Measurements from ENCODE around the gene GAL3ST3. TPM values are rescaled to one million over a fixed set of nuclear protein-coding genes. Genes with fewer than 3 reads are reported as not detected.

The GAL3ST3 gene
- total and polyA plus RNA-seq, 2 of the 8 experiments (the other 6 are each of a cell fraction or from before 2014, with no cell fraction given) = 21.1 to 21.4 TPM

- Histone ChIP-seq H2BK12ac (ENCODE audit: low read depth, low read length) (no peak overlapping the region), H3K56ac (replicated peaks; ENCODE audit: insufficient read length, low read depth, low read length) (no peak overlapping the region), H3K18ac (ENCODE audit: extremely low read depth, low read length) (no peak overlapping the region), H3K79me2 (ENCODE audit: control insufficient read depth in 1 of 2, insufficient read depth in 2 of 2, low read length in 2 of 2) (no peaks in the 10 kb centered on the region; a peak in 1 of 4 replicates), H3K23me2 (ENCODE audit: low read depth, low read length) (no peaks in the 10 kb centered on the region; the same call in 1 of the 2 replicates), H3K9me3 (ENCODE audit: insufficient read depth in 2 of 2, low read depth in 1 of 2, low read length in 1 of 2) (no peaks in the 10 kb centered on the region), H2BK20ac (ENCODE audit: low read length) (no peak overlapping the region), H3K27me3 (replicated peaks in 1 of 4; ENCODE audit: control insufficient read depth in 3 of 4, extremely low read depth in 1 of 4, insufficient read depth in 3 of 4, low read length in 3 of 4) (no peaks in the 10 kb centered on the region), H3K4ac (replicated peaks; ENCODE audit: insufficient read length, low read depth, low read length) (no peak overlapping the region), H2AFZ (ENCODE audit: low read length) (no peak overlapping the region), H4K5ac (ENCODE audit: insufficient read length, low read depth, low read length) (no peak overlapping the region), H3K23ac (ENCODE audit: insufficient read length) (no peak overlapping the region), H3K36me3 (ENCODE audit: control insufficient read depth in 2 of 4, insufficient read depth in 4 of 4, low read length in 3 of 4) (no peaks in the 10 kb centered on the region), H2BK15ac (ENCODE audit: low read length) (no peak overlapping the region), H3K4me3 (ENCODE audit: extremely low read depth in 1 of 4, insufficient read depth in 2 of 4, low read depth in 3 of 4, low read length in 4 of 4) (no peak overlapping the region), H4K8ac (ENCODE audit: extremely low read depth, insufficient read depth, low read length) (no peak overlapping the region), H3K79me1 (ENCODE audit: low read depth, low read length) (peaks cover 3% of the 10 kb centered on the region), H4K20me1 (replicated peaks in 1 of 2; ENCODE audit: control insufficient read depth in 1 of 2, insufficient read depth in 2 of 2, low read length in 2 of 2) (no peaks in the 10 kb centered on the region), H3K14ac (ENCODE audit: insufficient read length) (no peak overlapping the region), H3K27ac (ENCODE audit: low read depth, low read length) (no peak overlapping the region), H2BK120ac (replicated peaks; ENCODE audit: low read depth, low read length) (no peak overlapping the region), H3K9ac (replicated peaks in 1 of 4; ENCODE audit: extremely low read depth in 1 of 4, low read depth in 3 of 4, low read length in 3 of 4) (no peak overlapping the region), H2AK5ac (ENCODE audit: low read depth, low read length) (no peak overlapping the region), H3K4me1 (replicated peaks in 1 of 4; ENCODE audit: control insufficient read depth in 3 of 4, insufficient read depth in 4 of 4, low read length in 3 of 4) (peaks cover 0 to 3% (median under 1%) of the 10 kb centered on the region in 4 experiments; a peak in 1 of 7 replicates), H4K91ac (replicated peaks; ENCODE audit: insufficient read length, low read length) (no peak overlapping the region), H2BK5ac (ENCODE audit: low read depth, low read length) (no peak overlapping the region), H3K4me2 (ENCODE audit: insufficient read depth in 1 of 2, low read depth in 2 of 2, low read length in 2 of 2) (no peak overlapping the region)
- CTCF ChIA-PET (ENCODE audit: partially characterized antibody) = interaction anchor here (0.9 to 1.9 kb wide), 4 partner anchors 15 to 51 kb away, joined by 3 to 7 read pairs (median 4); no protein-coding TSS in a partner anchor
- FAIRE-seq (no peak), DNase-seq (ENCODE audit: low read depth in 1 of 2, low spot score in 2 of 2) (no peak)
- WGBS, 2 experiments (ENCODE audit: extremely low coverage in 1 of 2, insufficient coverage in 1 of 2, insufficient read length in 1 of 2, insufficient replicate concordance in 2 of 2, low coverage in 1 of 2, low lambda C conversion rate in 2 of 2, missing lambda C conversion rate in 1 of 2) = 90% methylated on average over 3 of the region's 3 CpGs; no CpG with 5 or more reads in 1 of the 2 experiments
- POLR2A ChIA-PET (ENCODE audit: partially characterized antibody) = interaction anchor here (1.7 to 2.4 kb wide), 2 partner anchors 13 to 230 kb away, joined by 3 to 9 read pairs; partner anchors contain the start of gene PACS1
- TF ChIP-seq, protein P1, sequence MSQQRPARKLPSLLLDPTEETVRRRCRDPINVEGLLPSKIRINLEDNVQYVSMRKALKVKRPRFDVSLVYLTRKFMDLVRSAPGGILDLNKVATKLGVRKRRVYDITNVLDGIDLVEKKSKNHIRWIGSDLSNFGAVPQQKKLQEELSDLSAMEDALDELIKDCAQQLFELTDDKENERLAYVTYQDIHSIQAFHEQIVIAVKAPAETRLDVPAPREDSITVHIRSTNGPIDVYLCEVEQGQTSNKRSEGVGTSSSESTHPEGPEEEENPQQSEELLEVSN (IDR thresholded peaks at IDR 0.05) = no peak
- no peak for TF ChIP-seq JUN (IDR thresholded peaks at IDR 0.05; ENCODE audit: low read depth, low read length)
- TF ChIP-seq SIRT6 (IDR thresholded peaks at IDR 0.05; ENCODE audit: low read length) = no peak
- no peak for TF ChIP-seq RXRA (IDR thresholded peaks at IDR 0.05; ENCODE audit: insufficient read depth, low read depth, low read length)
- no peak for TF ChIP-seq CEBPB (IDR thresholded peaks at IDR 0.05; ENCODE audit: low read depth, low read length)
- TF ChIP-seq SP2 (IDR thresholded peaks at IDR 0.05; ENCODE audit: low read length) = no peak
- TF ChIP-seq SIX5 (IDR thresholded peaks at IDR 0.05; ENCODE audit: low read depth, low read length) = no peak
- TF ChIP-seq TCF12 (IDR thresholded peaks at IDR 0.05; ENCODE audit: low read depth, low read length) = no peak
- TF ChIP-seq FOSL1 (IDR thresholded peaks at IDR 0.05; ENCODE audit: insufficient read depth, low read depth, low read length) = no peak
- TF ChIP-seq SP1 (IDR thresholded peaks at IDR 0.05; ENCODE audit: low read depth, low read length) = no peak
- TF ChIP-seq KDM4A (IDR thresholded peaks at IDR 0.05; ENCODE audit: low read depth, low read length, severe bottlenecking) = no peak
- TF ChIP-seq GABPA (IDR thresholded peaks at IDR 0.05; ENCODE audit: borderline replicate concordance, insufficient read depth, low read length) = no peak
- TF ChIP-seq BACH1 (IDR thresholded peaks at IDR 0.05; ENCODE audit: low read length) = no peak
- no peak for TF ChIP-seq NANOG (IDR thresholded peaks at IDR 0.05; ENCODE audit: insufficient read depth, low read depth, low read length, poor library complexity, severe bottlenecking)
- TF ChIP-seq SUZ12 (IDR thresholded peaks at IDR 0.05; ENCODE audit: low read length) = no peak
These were observed 34.8 kb upstream of the GAL3ST3 start for GRCh38 chr11:66083767-66084166.

Data from H1 (cell line).